K562 (cell line): ENCODE results near the gene LRRC71. TPM values are rescaled to one million over a fixed set of nuclear protein-coding genes. Genes with fewer than 3 reads are reported as not detected.
A peak's percentile ranks its signal among the peaks of the same experiment; 100 is the strongest.

ENCODE experiments used
- E2F6 ChIP-seq, 2 experiments: IDR thresholded peaks; 2 replicates each; pipeline ENCODE4 v1.6.1; 2011; ENCODE audit warnings: borderline replicate concordance in 1 of 2, control low read depth in 1 of 2, low read depth in 1 of 2, low read length in 1 of 2, mild to moderate bottlenecking in 1 of 2, mixed read lengths in 1 of 2, moderate library complexity in 1 of 2; ENCODE audit not compliant: insufficient read depth in 1 of 2, insufficient read length in 1 of 2, poor library complexity in 1 of 2, severe bottlenecking in 1 of 2; ENCODE audit errors: extremely low read depth in 1 of 2
- KDM4B ChIP-seq, 2 experiments: fragments of 450-650 bp in 1 of 2; sonication (generic) in 1 of 2; IDR thresholded peaks; 2 replicates each; pipeline ENCODE4 v1.6.1; 2016 to 2017; ENCODE audit warnings: borderline replicate concordance in 2 of 2, antibody characterized with exemption in 1 of 2, low read depth in 1 of 2, mild to moderate bottlenecking in 1 of 2
- MGA ChIP-seq: fragments of 450-650 bp; IDR thresholded peaks from 2 replicates; pipeline ENCODE4 v1.6.1; 2016; ENCODE audit warnings: mild to moderate bottlenecking, moderate library complexity
- RUNX1 ChIP-seq: sonication (generic); IDR thresholded peaks from 2 replicates; pipeline ENCODE4 v1.6.1; 2016; ENCODE audit warnings: antibody characterized with exemption, low read depth
- SAFB ChIP-seq: fragments of 200-400 bp; formaldehyde crosslinking; IDR thresholded peaks from 2 replicates; pipeline ENCODE4 v1.6.1; 2017; ENCODE audit warnings: low read depth, low read length, borderline replicate concordance
- SP1 ChIP-seq: sonication (generic); formaldehyde crosslinking; IDR thresholded peaks from 2 replicates; pipeline ENCODE4 v1.8.1; 2022; ENCODE audit warnings: mild to moderate bottlenecking, missing genetic modification reagents
- polyA plus RNA-seq, 8 experiments: library from polyadenylated mRNA; depleted of rRNA in 4 of 8; stranded (reverse) in 5 of 8; unstranded in 3 of 8; fragments of >200 nt; fragmentation: Nextera tagmentation in 2 of 8; fragmentation: Illumina TruSeq in 1 of 8; extraction: Ambion mirVana in 2 of 8; extraction: Trizol in 1 of 8; gene quantifications; 2 replicates each; pipeline versions ENCODE4 v1.2.1 to v1.2.3, GENCODE V29; 2011 to 2014; ENCODE audit warnings: inconsistent platforms in 1 of 8, missing spikeins in 1 of 8
- total RNA-seq, 7 experiments: library from RNA; depleted of rRNA in 6 of 7; stranded (reverse); fragments of >200 nt in 6 of 7; fragmentation: Illumina TruSeq in 2 of 7; extraction: Trizol in 2 of 7; gene quantifications; 2 replicates each; pipeline versions ENCODE4 v1.2.1 to v1.2.3, GENCODE V29; 2011 to 2021; ENCODE audit warnings: low replicate concordance in 1 of 7

The LRRC71 gene
- total and polyA plus RNA-seq, 9 of the 15 experiments (the other 6 are each of a cell fraction or from before 2014, with no cell fraction given) = 0.06 to 1.2 (median 0.51) TPM; not detected in 1

- TF ChIP-seq MGA (peak; percentile 58), SAFB (0 out of 2 replicates have a peak, but pooled peaks have one; percentile 51), RUNX1 (no peak), E2F6 (IDR thresholded peaks at IDR 0.05; ENCODE audit: borderline replicate concordance in 1 of 2, extremely low read depth in 1 of 2, insufficient read depth in 1 of 2, insufficient read length in 1 of 2, low read depth in 1 of 2, low read length in 1 of 2, poor library complexity in 1 of 2, severe bottlenecking in 1 of 2) (peak; percentile 55 to 60), SP1 (CRISPR knock-in tag) (0 out of 2 replicates have a peak, but pooled peaks have one; percentile 20), KDM4B (IDR thresholded peaks at IDR 0.05; ENCODE audit: borderline replicate concordance in 2 of 2, low read depth in 1 of 2) (no peak)
Measured at GRCh38 chr1:156923670-156924477, 3.4 kb downstream of the LRRC71 start (continued).
